ENCODE measurements around the gene VEPH1. TPM values are rescaled to one million over a fixed set of nuclear protein-coding genes. Genes with fewer than 3 reads are reported as not detected.

The VEPH1 gene
- total RNA-seq, 3 donors from 2014 or later: 0.21 to 0.23 TPM; not detected in 1

Other genes with a start within 250 kb of the VEPH1 start
- gene PTX3, start 66.6 kb downstream of the VEPH1 start, total RNA-seq: under 1 TPM in 1 of 3 donors, not detected in 2; 0.11 TPM